NCI-H2171 treated with DMSO at 0.1 percent for 48 hours (cell line): ENCODE results near the gene P2RX2.
A peak's percentile ranks its signal among the peaks of the same experiment; 100 is the strongest.

Source experiments
- DNase-seq: peaks from one replicate; lab custom pipeline; 2025; lab: John Stamatoyannopoulos, UW

P2RX2 gene

DNA sequence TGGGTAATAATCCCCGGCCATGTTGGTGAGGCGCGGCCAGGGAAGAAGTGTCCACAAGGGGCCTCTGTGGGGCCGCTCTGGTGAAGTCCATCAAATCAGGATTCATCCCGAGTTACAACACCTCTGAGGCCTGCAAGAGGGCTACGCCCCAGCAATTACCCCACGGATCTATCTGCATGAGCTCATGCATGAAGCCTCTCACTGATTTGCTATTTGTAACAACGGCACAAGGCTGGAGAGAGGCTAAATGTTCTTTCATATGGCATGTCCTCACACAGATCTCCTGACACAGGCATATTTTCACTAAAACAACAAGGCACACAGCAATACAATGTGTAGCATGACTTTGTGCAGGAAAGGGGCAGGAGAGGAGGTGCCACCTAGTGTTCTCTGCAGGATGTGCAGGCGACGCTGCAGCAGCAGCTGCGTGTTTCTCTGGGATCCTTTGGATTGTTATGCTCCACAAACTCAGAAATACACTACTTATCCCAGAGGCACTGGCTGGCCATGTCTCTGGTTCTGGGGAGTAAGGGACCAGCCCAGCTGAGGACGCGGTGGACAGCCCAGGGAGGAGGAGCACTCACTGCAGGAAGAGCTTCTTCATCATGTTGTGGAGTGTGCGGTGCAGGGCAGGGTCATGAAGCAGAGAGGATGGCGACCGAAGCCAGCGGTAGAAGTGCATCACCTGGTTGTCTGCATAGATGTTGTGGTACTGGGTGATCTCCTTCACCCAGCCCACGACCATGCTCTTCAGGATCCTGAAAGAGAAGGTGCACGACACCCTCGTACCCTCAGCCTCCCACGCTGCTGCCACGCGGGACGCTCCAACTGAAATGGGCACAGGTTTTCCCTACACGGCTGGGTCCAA, 20.2 kb downstream of the P2RX2 start:
- peak; percentile 53 for DNase-seq

GRCh38 chr12:132639956-132640520, 21.5 kb downstream of the P2RX2 start:
- DNase-seq, result no peak

GRCh38 chr12:132640936-132641335, 22.4 kb downstream of the P2RX2 start:
- DNase-seq, result no peak

- no peak for DNase-seq
These were observed 23.5 kb downstream of the P2RX2 start for GRCh38 chr12:132641811-132642650.

GRCh38 chr12:132642846-132643835, 24.6 kb downstream of the P2RX2 start:
- no peak for DNase-seq

GRCh38 chr12:132646850-132647249, 28.3 kb downstream of the P2RX2 start:
- DNase-seq, result no peak

- DNase-seq, result no peak
These were observed 29.3 kb downstream of the P2RX2 start for GRCh38 chr12:132647858-132648257.

GRCh38 chr12:132648616-132649225, 30.1 kb downstream of the P2RX2 start:
- no peak for DNase-seq

GRCh38 chr12:132649226-132649945, 30.8 kb downstream of the P2RX2 start:
- no peak for DNase-seq

GRCh38 chr12:132651444-132652100, 33.0 kb downstream of the P2RX2 start:
- DNase-seq, result peak; percentile 97

- DNase-seq, result no peak
These were observed 35.2 kb downstream of the P2RX2 start for GRCh38 chr12:132653567-132654290.

DNA sequence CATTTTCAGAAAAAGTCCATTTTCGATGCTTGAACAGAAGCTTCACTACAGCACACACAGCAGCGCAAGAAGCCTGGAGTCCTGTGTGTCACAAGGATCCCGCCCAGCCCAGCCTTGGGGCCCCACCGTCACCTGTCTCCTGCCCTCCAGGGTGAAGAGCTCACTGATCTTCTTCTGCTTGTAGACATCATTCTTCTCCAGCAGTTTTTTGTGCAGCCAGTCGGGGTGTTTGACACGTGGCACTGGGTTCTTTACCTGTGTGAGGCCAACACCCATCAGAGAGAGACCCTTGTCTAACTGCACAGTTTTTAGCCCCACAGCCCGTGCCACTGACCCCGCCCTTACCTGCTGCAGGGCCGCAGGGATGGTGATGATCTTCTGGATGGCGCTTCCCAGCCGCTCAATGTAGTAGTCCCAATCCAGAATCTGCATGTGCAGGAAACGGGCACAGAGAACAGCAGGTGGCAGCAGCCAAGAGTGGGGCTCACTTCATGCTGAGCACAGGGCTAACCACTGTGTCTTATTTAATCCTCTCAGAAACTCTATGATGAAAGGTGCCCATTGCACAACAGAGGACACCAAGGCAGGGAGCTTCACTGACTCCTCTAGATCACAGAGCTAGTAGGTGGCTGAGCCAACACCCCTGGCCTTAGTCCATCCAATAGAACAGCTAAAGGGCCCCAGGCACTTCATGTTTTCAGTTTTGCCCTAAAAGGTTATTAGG, 38.6 kb downstream of the P2RX2 start:
- DNase-seq, result no peak

- no peak for DNase-seq
These were observed 39.7 kb downstream of the P2RX2 start for GRCh38 chr12:132658149-132658894.

GRCh38 chr12:132659146-132659545, 40.6 kb downstream of the P2RX2 start:
- DNase-seq, result no peak

DNA sequence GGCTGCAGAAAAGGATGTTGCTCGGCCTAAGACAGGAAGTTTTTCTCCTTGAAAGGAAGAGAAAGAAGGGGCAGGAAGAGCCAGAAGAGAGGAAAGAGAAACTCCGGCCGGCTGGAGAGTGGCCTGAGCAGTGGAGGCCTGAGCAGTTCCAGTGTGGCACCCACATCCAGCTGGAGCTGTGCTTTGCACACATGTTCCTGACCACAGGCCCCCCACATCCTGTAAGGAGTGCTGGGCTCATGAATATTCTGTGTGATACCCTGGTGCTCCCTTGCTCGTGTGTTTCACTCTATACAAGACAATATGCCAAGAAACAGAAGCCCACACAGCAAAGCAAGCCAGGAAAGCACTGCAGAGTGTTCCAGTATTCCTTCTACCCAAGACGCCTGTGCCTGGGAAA, 41.5 kb downstream of the P2RX2 start:
- no peak for DNase-seq

GRCh38 chr12:132660996-132661395, 42.4 kb downstream of the P2RX2 start:
- DNase-seq, result peak; percentile 45

GRCh38 chr12:132661972-132662371, 43.4 kb downstream of the P2RX2 start:
- DNase-seq, result no peak
